GM12891 (cell line): ENCODE results near the gene TAS2R38.

Source experiments
- POLR2A ChIP-seq: IDR thresholded peaks from 2 replicates; pipeline ENCODE4 v1.6.1; 2011; ENCODE audit warnings: low read depth, low read length, control low read depth
- POLR2AphosphoS5 ChIP-seq: IDR thresholded peaks from 2 replicates; pipeline ENCODE4 v1.6.1; 2011; ENCODE audit warnings: low read depth, low read length, control low read depth
- TAF1 ChIP-seq: IDR thresholded peaks from 2 replicates; pipeline ENCODE4 v1.6.1; 2011; ENCODE audit warnings: low read depth, low read length, control low read depth

DNA sequence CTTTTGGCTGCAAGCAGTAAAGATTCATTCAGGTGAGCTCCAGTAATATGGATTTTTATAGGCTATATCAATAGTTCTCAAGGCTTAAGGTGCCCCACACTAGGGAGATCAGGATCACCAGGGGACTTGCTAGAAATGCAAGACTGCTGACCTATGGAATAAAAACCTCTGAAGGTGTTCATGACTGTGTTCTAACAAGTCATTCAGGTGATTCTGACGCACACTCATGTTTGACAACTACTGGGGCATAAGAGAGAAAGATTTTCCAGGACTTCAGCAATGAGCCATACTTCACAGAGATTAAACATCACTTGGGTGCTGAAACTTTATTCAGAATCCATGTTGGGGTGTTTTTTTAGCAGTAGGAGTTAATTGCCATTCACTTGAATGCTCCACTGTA, 4.8 kb upstream of the TAS2R38 start:
- TF ChIP-seq POLR2A: no peak
- no peak for TF ChIP-seq TAF1
- no peak for TF ChIP-seq POLR2AphosphoS5
